ENCODE measurements around the gene RFX2. TPM values are rescaled to one million over a fixed set of nuclear protein-coding genes. Genes with fewer than 3 reads are reported as not detected.

The RFX2 gene
- total RNA-seq, 1 donor from 2014 or later, result 6.2 TPM

- H3K27ac Mint-ChIP-seq, result no peak overlapping the region
- H3K4me1 Mint-ChIP-seq, result peaks cover 21% of the 10 kb centered on the region
- H3K4me2 ChIP-seq, result no peak overlapping the region
- peaks cover 5% of the 10 kb centered on the region for H3K27me3 Mint-ChIP-seq (ENCODE audit: insufficient read depth, low read depth)
- H3K36me3 Mint-ChIP-seq, result peaks cover 11% of the 10 kb centered on the region
- no peaks in the 10 kb centered on the region for H3F3A ChIP-seq (ENCODE audit: low read depth)
- no peaks in the 10 kb centered on the region for H3K79me2 ChIP-seq (ENCODE audit: low read depth)
- no peak overlapping the region for H2AFZ ChIP-seq (replicated peaks)
- DNase-seq (ENCODE audit: low spot score), result no peak
- TF ChIP-seq CTCF (IDR thresholded peaks at IDR 0.05), result no peak
- TF ChIP-seq EZH2 (IDR thresholded peaks at IDR 0.05), result no peak
- TF ChIP-seq EZH2phosphoT487 (IDR thresholded peaks at IDR 0.05), result no peak
- H3K4me1 ChIP-seq, result no peaks in the 10 kb centered on the region
- no peaks in the 10 kb centered on the region for H4K20me1 ChIP-seq (ENCODE audit: low read depth)
- H3K36me3 ChIP-seq, result no peaks in the 10 kb centered on the region
- H3K4me3 Mint-ChIP-seq, result no peak overlapping the region
- no peaks in the 10 kb centered on the region for H3K9me3 ChIP-seq (ENCODE audit: low read depth)
- H3K27me3 ChIP-seq, result no peaks in the 10 kb centered on the region
- no peak overlapping the region for H3K4me3 ChIP-seq
- no peak overlapping the region for H3K27ac ChIP-seq
- peaks cover 2% of the 10 kb centered on the region for H3K9me3 Mint-ChIP-seq
- no peak overlapping the region for H3K9ac ChIP-seq
Measured at GRCh38 chr19:5994405-5995165, 115.7 kb downstream of the RFX2 start.

GRCh38 chr19:5993648-5994358, 116.5 kb downstream of the RFX2 start:
- no peak for DNase-seq (ENCODE audit: low spot score)
- no peak overlapping the region for H3K4me3 ChIP-seq
- Mint-ChIP-seq H3K4me1 (peaks cover 29% of the 10 kb centered on the region), H3K27me3 (ENCODE audit: insufficient read depth, low read depth) (peaks cover 3% of the 10 kb centered on the region), H3K27ac (peak overlapping the region; percentile 78), H3K9me3 (no peaks in the 10 kb centered on the region), H3K36me3 (peaks cover 8% of the 10 kb centered on the region), H3K4me3 (no peak overlapping the region)
- H3K9ac ChIP-seq, result no peak overlapping the region
- no peaks in the 10 kb centered on the region for H3K9me3 ChIP-seq (ENCODE audit: low read depth)
- no peaks in the 10 kb centered on the region for H3F3A ChIP-seq (ENCODE audit: low read depth)
- H3K36me3 ChIP-seq, result no peaks in the 10 kb centered on the region
- no peak overlapping the region for H2AFZ ChIP-seq (replicated peaks)
- no peaks in the 10 kb centered on the region for H3K79me2 ChIP-seq (ENCODE audit: low read depth)
- no peak for TF ChIP-seq CTCF (IDR thresholded peaks at IDR 0.05)
- no peak for TF ChIP-seq EZH2 (IDR thresholded peaks at IDR 0.05)
- TF ChIP-seq EZH2phosphoT487 (IDR thresholded peaks at IDR 0.05), result no peak
- no peak overlapping the region for H3K27ac ChIP-seq
- no peaks in the 10 kb centered on the region for H3K4me1 ChIP-seq
- no peaks in the 10 kb centered on the region for H4K20me1 ChIP-seq (ENCODE audit: low read depth)
- H3K4me2 ChIP-seq, result no peak overlapping the region
- no peaks in the 10 kb centered on the region for H3K27me3 ChIP-seq

- Histone ChIP-seq H3K9me3 (ENCODE audit: low read depth) (no peaks in the 10 kb centered on the region), H3K9ac (no peak overlapping the region), H3K27ac (no peak overlapping the region), H3K4me3 (no peak overlapping the region), H3K27me3 (no peaks in the 10 kb centered on the region), H3K36me3 (no peaks in the 10 kb centered on the region), H3K4me2 (no peak overlapping the region), H3K4me1 (no peaks in the 10 kb centered on the region), H2AFZ (replicated peaks) (no peak overlapping the region), H4K20me1 (ENCODE audit: low read depth) (no peaks in the 10 kb centered on the region), H3K79me2 (ENCODE audit: low read depth) (no peaks in the 10 kb centered on the region), H3F3A (ENCODE audit: low read depth) (no peaks in the 10 kb centered on the region)
- H3K36me3 Mint-ChIP-seq, result peaks cover 8% of the 10 kb centered on the region
- DNase-seq (ENCODE audit: low spot score), result no peak
- H3K4me3 Mint-ChIP-seq, result no peak overlapping the region
- H3K4me1 Mint-ChIP-seq, result peaks cover 33% of the 10 kb centered on the region
- no peaks in the 10 kb centered on the region for H3K9me3 Mint-ChIP-seq
- TF ChIP-seq EZH2 (IDR thresholded peaks at IDR 0.05) (no peak), CTCF (IDR thresholded peaks at IDR 0.05) (no peak), EZH2phosphoT487 (IDR thresholded peaks at IDR 0.05) (no peak)
- H3K27me3 Mint-ChIP-seq (ENCODE audit: insufficient read depth, low read depth), result peaks cover 3% of the 10 kb centered on the region
- H3K27ac Mint-ChIP-seq, result peak overlapping the region; percentile 78
Measured at GRCh38 chr19:5993201-5993600, 117.1 kb downstream of the RFX2 start.
